Measurements from ENCODE around the gene ASF1B. TPM values are rescaled to one million over a fixed set of nuclear protein-coding genes. Genes with fewer than 3 reads are reported as not detected.

The ASF1B gene
- total RNA-seq, 4 donors from 2014 or later: 0.34 to 0.82 (median 0.66) TPM; not detected in 1

GRCh38 chr19:14174883-14175282 lies 38.5 kb upstream of the ASF1B start:
- no peak for TF ChIP-seq CTCF (IDR thresholded peaks at IDR 0.05; ENCODE audit: low read depth)

- TF ChIP-seq CTCF (IDR thresholded peaks at IDR 0.05; ENCODE audit: low read depth): no peak
Observed at GRCh38 chr19:14168993-14169392, 32.6 kb upstream of the ASF1B start.

GRCh38 chr19:14168259-14168972 lies 32.0 kb upstream of the ASF1B start:
- TF ChIP-seq CTCF (IDR thresholded peaks at IDR 0.05; ENCODE audit: low read depth): no peak

- no peak for TF ChIP-seq CTCF (IDR thresholded peaks at IDR 0.05; ENCODE audit: low read depth)
Observed at GRCh38 chr19:14167576-14168138, 31.3 kb upstream of the ASF1B start.

GRCh38 chr19:14166999-14167575 lies 30.7 kb upstream of the ASF1B start:
- no peak for TF ChIP-seq CTCF (IDR thresholded peaks at IDR 0.05; ENCODE audit: low read depth)

- TF ChIP-seq CTCF (IDR thresholded peaks at IDR 0.05; ENCODE audit: low read depth): no peak
Observed at GRCh38 chr19:14165990-14166830, 29.8 kb upstream of the ASF1B start.
